Fibroblast of lung (primary cell): ENCODE results near the gene PPP1CC. TPM values are rescaled to one million over a fixed set of nuclear protein-coding genes. Genes with fewer than 3 reads are reported as not detected.

ENCODE experiments used
- DNase-seq, 2 donors: peaks; one replicate each; pipeline versions ENCODE4 v3.0.0 to v3.0.0-alpha.2; 2010; ENCODE audit warnings: low read depth in 2 of 2
- H2AFZ ChIP-seq: 2 replicates; pipeline ENCODE4 v1.5.1; 2012; ENCODE audit warnings: low read length, control low read depth, inconsistent platforms
- H3K27ac ChIP-seq: 2 replicates; pipeline ENCODE4 v1.5.1; 2011; ENCODE audit warnings: low read length, control low read depth; ENCODE audit not compliant: insufficient read depth
- H3K27me3 ChIP-seq: 2 replicates; pipeline ENCODE4 v1.5.1; 2011; ENCODE audit warnings: mild to moderate bottlenecking, low read length; ENCODE audit not compliant: control insufficient read depth, insufficient read depth
- H3K36me3 ChIP-seq: 2 replicates; pipeline ENCODE4 v1.5.1; 2011; ENCODE audit warnings: low read length; ENCODE audit not compliant: control insufficient read depth, insufficient read depth
- H3K4me1 ChIP-seq: 2 replicates; pipeline ENCODE4 v1.5.1; 2011; ENCODE audit warnings: low read length; ENCODE audit not compliant: control insufficient read depth, insufficient read depth; ENCODE audit errors: extremely low read depth
- H3K4me2 ChIP-seq: 2 replicates; pipeline ENCODE4 v1.5.1; 2011; ENCODE audit warnings: low read length, control low read depth; ENCODE audit not compliant: insufficient read depth; ENCODE audit errors: extremely low read depth
- H3K4me3 ChIP-seq, 4 experiments: fragments of 200-600 bp in 1 of 4; sonication (generic) in 1 of 4; replicated peaks in 1 of 4; 2 replicates each; pipeline ENCODE4 v1.5.1; 2011 to 2016; ENCODE audit warnings: low read length in 4 of 4, low read depth in 3 of 4, mild to moderate bottlenecking in 3 of 4, control low read depth in 2 of 4, inconsistent platforms in 1 of 4, mixed read lengths in 1 of 4; ENCODE audit not compliant: insufficient read depth in 1 of 4; ENCODE audit errors: control extremely low read depth in 1 of 4
- H3K79me2 ChIP-seq: 2 replicates; pipeline ENCODE4 v1.5.1; 2012; ENCODE audit warnings: mild to moderate bottlenecking, low read length, inconsistent platforms; ENCODE audit not compliant: control insufficient read depth, insufficient read depth
- H3K9ac ChIP-seq: 2 replicates; pipeline ENCODE4 v1.5.1; 2011; ENCODE audit warnings: mild to moderate bottlenecking, low read length, control low read depth; ENCODE audit not compliant: insufficient read depth
- H3K9me3 ChIP-seq: 2 replicates; pipeline ENCODE4 v1.5.1; 2012; ENCODE audit warnings: low read depth, low read length; ENCODE audit not compliant: control insufficient read depth, insufficient read depth
- H4K20me1 ChIP-seq: 2 replicates; pipeline ENCODE4 v1.5.1; 2011; ENCODE audit warnings: low read length; ENCODE audit not compliant: control insufficient read depth, insufficient read depth; ENCODE audit errors: extremely low read depth
- EZH2 ChIP-seq: IDR thresholded peaks from 2 replicates; pipeline ENCODE4 v1.5.1; 2012; ENCODE audit warnings: low read length, control low read depth, mild to moderate bottlenecking; ENCODE audit errors: missing control alignments
- polyA plus RNA-seq, 2 donors: library from polyadenylated mRNA; depleted of rRNA in 1 of 2; stranded (reverse) in 1 of 2; unstranded in 1 of 2; fragments of >200 nt; gene quantifications; 2 replicates each; pipeline ENCODE4 v1.2.1, GENCODE V29; 2011 to 2012; ENCODE audit warnings: missing spikeins in 1 of 2
- total RNA-seq: library from RNA; depleted of rRNA; stranded (reverse); fragments of >200 nt; gene quantifications from 2 replicates; pipeline ENCODE4 v1.2.1, GENCODE V29; 2014
- TF ChIP-seq, protein P1 (sequence below), 2 donors: IDR thresholded peaks in 1 of 2; conservative IDR thresholded peaks in 1 of 2; 1 replicate in 1 of 2; 2 replicates in 1 of 2; pipeline ENCODE4 v1.5.1; 2011 to 2012; ENCODE audit warnings: low read length in 2 of 2, control low read depth in 1 of 2, inconsistent platforms in 1 of 2, low read depth in 1 of 2, mild to moderate bottlenecking in 1 of 2

PPP1CC gene
- total and polyA plus RNA-seq, 2 donors (not counting 1 experiment from before 2014, with no cell fraction given) = 110 to 112 TPM

DNA sequence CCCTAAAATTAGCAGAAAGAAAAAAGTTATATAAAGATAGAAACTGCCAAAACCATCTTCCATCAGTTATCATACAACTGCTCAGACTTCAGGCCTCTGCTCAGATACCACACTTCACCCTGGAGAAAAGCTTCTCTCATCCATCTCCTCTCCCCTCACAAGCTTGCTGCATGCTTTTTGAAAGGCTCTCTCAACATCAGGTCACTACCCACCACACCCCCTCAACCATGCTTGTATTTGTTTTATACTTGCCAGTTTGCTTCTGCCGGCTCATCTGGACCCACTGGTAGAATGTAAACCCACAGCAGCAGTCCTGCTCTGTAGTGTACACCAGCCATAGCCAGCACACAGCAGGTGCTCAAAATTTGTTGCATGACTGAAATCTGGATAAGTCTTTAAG, 8.8 kb downstream of the PPP1CC start:
- Histone ChIP-seq H3K27ac (no peak overlapping the region), H3K4me1 (no peaks in the 10 kb centered on the region), H3K36me3 (peaks cover 5% of the 10 kb centered on the region), H4K20me1 (peaks cover 2% of the 10 kb centered on the region), H3K9me3 (no peaks in the 10 kb centered on the region), H2AFZ (no peak overlapping the region), H3K9ac (no peak overlapping the region), H3K4me2 (no peak overlapping the region), H3K79me2 (peaks cover 87% of the 10 kb centered on the region), H3K4me3 (no peak overlapping the region), H3K27me3 (no peaks in the 10 kb centered on the region)
- no peak for TF ChIP-seq EZH2
- TF ChIP-seq, protein P1, sequence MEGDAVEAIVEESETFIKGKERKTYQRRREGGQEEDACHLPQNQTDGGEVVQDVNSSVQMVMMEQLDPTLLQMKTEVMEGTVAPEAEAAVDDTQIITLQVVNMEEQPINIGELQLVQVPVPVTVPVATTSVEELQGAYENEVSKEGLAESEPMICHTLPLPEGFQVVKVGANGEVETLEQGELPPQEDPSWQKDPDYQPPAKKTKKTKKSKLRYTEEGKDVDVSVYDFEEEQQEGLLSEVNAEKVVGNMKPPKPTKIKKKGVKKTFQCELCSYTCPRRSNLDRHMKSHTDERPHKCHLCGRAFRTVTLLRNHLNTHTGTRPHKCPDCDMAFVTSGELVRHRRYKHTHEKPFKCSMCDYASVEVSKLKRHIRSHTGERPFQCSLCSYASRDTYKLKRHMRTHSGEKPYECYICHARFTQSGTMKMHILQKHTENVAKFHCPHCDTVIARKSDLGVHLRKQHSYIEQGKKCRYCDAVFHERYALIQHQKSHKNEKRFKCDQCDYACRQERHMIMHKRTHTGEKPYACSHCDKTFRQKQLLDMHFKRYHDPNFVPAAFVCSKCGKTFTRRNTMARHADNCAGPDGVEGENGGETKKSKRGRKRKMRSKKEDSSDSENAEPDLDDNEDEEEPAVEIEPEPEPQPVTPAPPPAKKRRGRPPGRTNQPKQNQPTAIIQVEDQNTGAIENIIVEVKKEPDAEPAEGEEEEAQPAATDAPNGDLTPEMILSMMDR (conservative IDR thresholded peaks at IDR 0.05 in 1 of 2, IDR thresholded peaks at IDR 0.05 in 1 of 2; ENCODE audit: low read depth in 1 of 2, low read length in 2 of 2) = no peak
- no peak for DNase-seq

DNA sequence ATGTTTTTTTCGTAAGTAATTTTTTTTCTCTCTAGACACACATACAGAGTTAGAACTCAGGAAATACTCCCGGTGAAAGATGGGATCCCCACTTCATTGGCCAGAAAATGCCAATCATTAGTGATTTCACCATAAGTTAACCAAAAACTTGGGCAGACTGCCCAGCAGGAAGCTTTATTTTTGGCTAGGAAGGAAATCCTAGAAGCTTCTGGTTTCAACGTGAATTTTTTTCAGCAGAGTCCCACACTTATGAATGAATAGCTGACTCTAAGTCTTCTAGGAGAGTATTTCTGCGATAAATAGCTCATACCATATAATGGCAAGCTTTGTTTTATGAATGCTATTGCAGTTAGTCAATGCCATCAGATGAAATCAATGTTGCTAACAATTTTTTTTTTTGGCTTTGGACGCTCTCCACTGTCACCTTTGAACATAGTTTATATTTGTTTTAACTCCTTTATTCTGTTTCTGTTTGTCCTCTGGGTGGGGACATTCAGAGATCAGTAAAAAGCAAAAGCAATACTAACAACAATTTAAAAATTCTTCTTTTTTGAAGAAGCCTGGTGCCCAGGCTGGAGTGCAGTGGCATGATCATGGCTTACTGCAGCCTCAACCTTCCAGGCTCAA, 9.5 kb downstream of the PPP1CC start:
- Histone ChIP-seq H3K4me1 (no peaks in the 10 kb centered on the region), H3K27me3 (no peaks in the 10 kb centered on the region), H3K9ac (no peak overlapping the region), H3K79me2 (peaks cover 87% of the 10 kb centered on the region), H3K27ac (no peak overlapping the region), H4K20me1 (peaks cover under 1% of the 10 kb centered on the region), H3K9me3 (no peaks in the 10 kb centered on the region), H2AFZ (no peak overlapping the region), H3K4me3 (no peak overlapping the region), H3K36me3 (peaks cover 8% of the 10 kb centered on the region), H3K4me2 (no peak overlapping the region)
- TF ChIP-seq, protein P1 (conservative IDR thresholded peaks at IDR 0.05 in 1 of 2, IDR thresholded peaks at IDR 0.05 in 1 of 2; ENCODE audit: low read depth in 1 of 2, low read length in 2 of 2) = no peak
- TF ChIP-seq EZH2 = no peak
- DNase-seq = peak; percentile 63 to 73

DNA sequence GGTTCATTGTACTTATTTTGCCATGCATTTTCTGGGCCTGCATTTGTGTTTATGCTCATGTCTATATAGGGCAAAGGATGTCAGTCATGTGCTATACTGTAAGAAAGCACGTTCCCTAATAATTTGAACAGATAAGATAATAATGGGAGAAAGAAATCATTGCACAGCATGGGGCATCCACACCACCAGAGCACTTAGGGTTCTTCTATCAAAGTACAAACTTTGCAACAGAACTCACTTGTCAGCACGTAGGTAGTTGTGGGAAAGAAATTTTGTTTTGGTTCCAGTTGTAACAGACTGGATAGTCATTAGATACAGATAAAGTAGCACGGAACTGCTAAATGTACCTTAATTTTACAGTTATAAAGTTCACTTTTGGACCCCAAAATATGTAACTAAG, 10.1 kb downstream of the PPP1CC start:
- H2AFZ ChIP-seq = no peak overlapping the region
- no peaks in the 10 kb centered on the region for H3K4me1 ChIP-seq
- peaks cover 84% of the 10 kb centered on the region for H3K79me2 ChIP-seq
- DNase-seq = no peak
- H4K20me1 ChIP-seq = no peaks in the 10 kb centered on the region
- H3K27ac ChIP-seq = no peak overlapping the region
- peaks cover 8% of the 10 kb centered on the region for H3K36me3 ChIP-seq
- H3K4me3 ChIP-seq = no peak overlapping the region
- no peaks in the 10 kb centered on the region for H3K9me3 ChIP-seq
- TF ChIP-seq EZH2 = no peak
- TF ChIP-seq, protein P1 (conservative IDR thresholded peaks at IDR 0.05 in 1 of 2, IDR thresholded peaks at IDR 0.05 in 1 of 2; ENCODE audit: low read depth in 1 of 2, low read length in 2 of 2) = no peak
- H3K9ac ChIP-seq = no peak overlapping the region
- no peak overlapping the region for H3K4me2 ChIP-seq
- no peaks in the 10 kb centered on the region for H3K27me3 ChIP-seq
